SK-N-SH treated with all-trans-retinoic acid at 6 μM for 48 hours (cell line): Measurements from ENCODE around the gene CEP120.

ENCODE experiments used
- GLIS3 ChIP-seq: fragments of 250-450 bp; sonication (Bioruptor Pico); IDR thresholded peaks from 2 replicates; pipeline ENCODE4 v1.5.0; 2020; ENCODE audit warnings: mild to moderate bottlenecking, moderate library complexity
- PATZ1 ChIP-seq: fragments of 250-450 bp; sonication (Bioruptor Pico); IDR thresholded peaks from 2 replicates; pipeline ENCODE4 v1.8.0; 2020; ENCODE audit warnings: mild to moderate bottlenecking, moderate library complexity, borderline replicate concordance
- TSHZ2 ChIP-seq: fragments of 250-450 bp; sonication (Bioruptor Pico); IDR thresholded peaks from 2 replicates; pipeline ENCODE4 v1.5.0; 2020; ENCODE audit warnings: mild to moderate bottlenecking, moderate library complexity
- ZC3H10 ChIP-seq: fragments of 250-450 bp; sonication (Bioruptor Pico); IDR thresholded peaks from 2 replicates; pipeline ENCODE4 v1.5.1; 2021; ENCODE audit warnings: mild to moderate bottlenecking, moderate library complexity
- ZFP30 ChIP-seq: fragments of 450-650 bp; formaldehyde crosslinking; IDR thresholded peaks from 2 replicates; pipeline ENCODE4 v1.5.0; 2022; ENCODE audit warnings: mild to moderate bottlenecking, moderate library complexity
- ZNF8 ChIP-seq: fragments of 450-650 bp; formaldehyde crosslinking; IDR thresholded peaks from 2 replicates; pipeline ENCODE4 v1.5.0; 2020; ENCODE audit warnings: mild to moderate bottlenecking, moderate library complexity

DNA sequence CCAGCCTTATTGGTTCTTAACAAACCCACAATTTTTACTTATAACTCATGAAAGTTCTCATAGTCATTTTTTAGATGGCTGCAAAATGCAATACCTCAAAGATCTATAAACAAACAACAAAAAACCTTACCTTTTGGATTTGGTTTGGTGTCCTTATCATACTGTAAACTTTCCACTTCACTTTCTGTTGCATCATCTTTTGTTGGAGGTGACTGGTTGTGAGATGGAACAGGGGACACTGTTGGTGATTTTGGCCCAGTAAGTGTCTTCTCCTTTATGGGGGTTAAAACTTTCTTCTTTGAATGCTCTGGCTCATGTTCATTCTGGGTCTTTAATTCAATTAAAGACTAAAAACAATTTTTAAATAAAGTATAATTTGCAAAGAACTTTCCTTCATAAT is 33.4 kb downstream of the CEP120 start:
- no peak for TF ChIP-seq PATZ1 (CRISPR knock-in tag)
- no peak for TF ChIP-seq ZNF8 (CRISPR knock-in tag)
- no peak for TF ChIP-seq GLIS3 (CRISPR knock-in tag)
- no peak for TF ChIP-seq TSHZ2 (CRISPR knock-in tag)
- TF ChIP-seq ZFP30 (CRISPR knock-in tag): no peak
- no peak for TF ChIP-seq ZC3H10 (CRISPR knock-in tag)
